Activated CD4-positive, alpha-beta T cell treated with anti-CD3 and anti-CD28 coated beads, Interleukin-2, Interleukin-4, amounts not matched to agents 100 ng/mL and 50 ng/mL, durations not matched to agents 16 hours and 8 hours (primary cell): Measurements from ENCODE around the gene ATG7.
"Not testable (repeated sequence)": the region's sequence is repeated elsewhere in the genome, so short reads cannot be mapped to it uniquely, and the experiment has no call there.

Experiments
- DNase-seq: peaks from one replicate; pipeline ENCODE4 v3.0.0-alpha.2; 2020; ENCODE audit warnings: low spot score

The ATG7 gene

DNA sequence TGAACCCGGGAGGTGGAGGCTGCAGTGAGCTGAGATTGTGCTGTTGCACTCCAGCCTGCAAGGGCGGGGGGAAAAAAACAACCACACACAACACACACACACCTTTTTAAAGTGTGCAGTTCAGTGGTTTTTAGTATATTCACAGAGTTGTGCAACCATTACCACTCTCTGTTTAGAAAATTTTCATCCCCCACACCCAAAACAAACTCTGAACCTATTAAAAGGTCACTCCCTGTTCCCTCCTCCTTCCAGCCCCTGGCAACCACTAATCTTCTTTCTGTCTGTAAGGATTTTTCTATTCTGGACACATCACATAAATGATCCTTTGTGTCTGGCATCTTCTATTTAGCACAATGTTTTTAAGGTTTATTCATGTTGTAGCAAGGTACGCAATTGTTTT, 159.1 kb downstream of the ATG7 start:
- DNase-seq = no peak

DNA sequence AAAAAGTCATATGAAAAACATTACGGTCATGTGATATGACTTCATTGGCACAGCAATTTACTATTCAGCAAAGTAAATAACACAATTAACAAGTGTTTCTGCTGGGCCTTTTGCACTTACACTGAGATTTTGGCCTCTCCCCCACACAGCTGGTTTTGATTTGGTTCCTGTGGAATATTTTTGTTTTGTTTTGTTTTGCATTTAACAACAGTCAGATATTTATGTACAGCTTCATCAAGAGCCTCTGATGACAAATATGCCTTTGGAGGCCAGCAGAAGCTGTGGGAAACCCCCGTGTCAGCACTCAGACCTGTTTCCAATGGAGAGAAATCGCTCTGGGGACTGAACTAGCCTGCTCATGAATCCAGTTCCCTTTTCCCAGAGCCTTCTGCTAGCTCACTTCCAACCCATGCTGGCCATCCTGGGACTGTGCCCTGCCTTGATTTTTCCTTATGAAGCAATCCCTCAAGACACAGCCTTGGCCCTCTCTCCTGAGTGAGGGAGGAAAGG, 161.9 kb downstream of the ATG7 start:
- no peak for DNase-seq

DNA sequence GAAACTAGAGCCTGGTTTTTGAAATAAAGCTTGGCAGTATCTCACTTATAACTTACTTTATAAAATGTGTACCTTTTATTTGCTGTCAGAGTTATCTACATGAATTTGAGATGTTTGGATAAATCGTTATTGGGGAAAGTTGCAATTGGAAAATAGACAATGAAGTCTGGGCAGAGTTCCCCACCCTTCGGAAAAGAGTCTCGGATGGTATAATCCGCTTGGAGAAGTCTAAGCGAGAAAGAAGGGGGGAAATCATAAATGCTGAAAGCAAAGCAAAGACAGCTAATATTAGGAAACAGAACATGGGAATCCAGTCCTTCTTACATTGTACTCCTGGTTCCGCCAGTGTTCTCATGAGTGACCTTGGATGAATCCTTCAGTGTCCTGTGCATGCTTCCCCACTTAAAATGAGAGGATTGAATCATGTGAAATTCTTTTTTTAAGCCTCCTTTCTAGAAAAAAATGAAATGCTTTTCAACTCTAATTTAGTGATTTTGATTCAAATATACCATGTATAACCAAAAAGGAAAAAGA, 162.4 kb downstream of the ATG7 start:
- DNase-seq = no peak

DNA sequence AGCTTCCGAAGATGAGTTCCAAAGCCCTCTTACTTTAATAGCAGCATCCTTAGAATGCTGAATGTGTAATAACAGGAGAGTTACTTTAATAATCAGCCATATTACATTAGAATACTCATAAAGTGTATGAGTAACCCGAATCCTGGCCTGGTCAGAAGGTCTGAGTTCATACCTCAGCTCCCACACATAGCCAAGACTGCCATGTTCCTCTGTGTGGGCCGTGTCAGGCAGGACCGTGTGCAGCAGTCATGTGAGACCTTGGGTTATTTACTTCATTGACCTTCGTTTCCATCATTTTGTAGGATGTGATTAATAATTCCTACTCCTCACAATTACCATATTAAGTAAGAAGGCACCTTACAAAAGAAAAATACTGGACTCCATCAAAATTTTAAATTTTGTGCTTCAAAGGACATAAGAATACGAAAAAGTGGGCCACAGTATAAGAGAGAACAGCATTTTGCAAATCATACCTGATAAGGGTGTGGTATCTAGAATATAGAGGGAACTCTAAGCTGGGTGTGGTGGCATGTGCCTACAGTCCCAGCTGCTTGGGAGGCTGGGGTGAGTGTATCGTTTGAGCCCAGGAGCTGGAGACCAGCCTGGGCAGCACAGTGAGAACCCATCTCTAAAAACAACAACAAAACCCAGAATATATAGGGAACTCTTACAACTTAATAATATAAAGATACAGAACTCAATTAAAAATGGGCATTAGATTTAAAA, 163.4 kb downstream of the ATG7 start:
- DNase-seq = no peak

DNA sequence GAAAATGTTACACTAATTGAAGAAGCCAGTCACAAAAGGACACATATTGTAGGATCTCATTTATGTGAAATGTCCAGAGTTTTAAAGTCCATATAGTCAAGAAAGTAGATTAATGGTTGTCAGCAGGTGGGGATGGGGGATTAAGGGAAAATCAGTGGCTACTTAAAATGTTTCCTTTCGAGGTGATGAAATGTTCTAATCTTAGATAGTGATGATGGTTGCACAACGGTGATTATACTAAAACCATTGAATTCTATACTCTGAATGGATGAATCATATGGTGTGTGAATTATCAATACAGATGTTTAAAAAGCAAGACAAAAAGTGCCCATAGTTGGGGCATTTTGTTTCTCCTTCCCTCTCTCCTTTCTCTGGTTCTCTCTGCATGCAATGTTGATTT, 164.6 kb downstream of the ATG7 start:
- DNase-seq = no peak

DNA sequence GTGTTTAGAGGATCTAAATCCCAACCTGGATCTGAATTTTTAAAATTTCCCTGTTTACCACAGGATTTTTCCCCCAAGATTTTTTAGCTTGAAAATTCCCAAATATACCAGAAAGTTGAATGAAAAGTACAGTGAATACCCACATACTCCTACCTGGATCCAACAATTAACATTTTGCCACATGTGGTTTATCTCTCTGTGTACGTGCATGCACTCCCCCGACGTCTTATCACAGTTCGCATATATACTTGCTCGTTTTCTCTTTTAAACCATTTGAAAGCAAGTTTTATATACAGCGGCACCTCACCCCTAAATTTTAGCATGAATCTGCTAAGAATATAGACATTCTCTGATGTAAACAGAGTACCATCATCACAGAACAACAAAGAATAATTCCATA, 165.3 kb downstream of the ATG7 start:
- no peak for DNase-seq

DNA sequence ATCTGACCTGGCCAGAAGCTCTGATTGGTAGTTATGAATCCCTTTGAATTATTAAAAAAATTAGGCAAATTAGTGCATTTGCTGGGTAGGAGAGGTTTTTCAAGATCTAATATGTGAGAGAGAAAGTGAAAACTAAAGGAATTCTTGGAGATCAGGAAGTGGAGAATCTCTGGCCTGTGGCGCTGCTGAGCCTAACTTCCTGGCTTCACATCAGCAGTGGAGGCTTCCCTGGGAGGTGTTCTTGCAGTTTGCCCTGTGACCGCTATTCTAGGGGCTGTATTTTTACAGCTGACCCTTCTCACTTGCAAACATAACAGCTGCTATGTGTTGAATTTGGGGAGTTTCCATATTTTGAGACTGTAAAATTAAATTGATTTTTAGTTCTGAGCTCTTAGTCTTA, 166.4 kb downstream of the ATG7 start:
- DNase-seq = no peak

DNA sequence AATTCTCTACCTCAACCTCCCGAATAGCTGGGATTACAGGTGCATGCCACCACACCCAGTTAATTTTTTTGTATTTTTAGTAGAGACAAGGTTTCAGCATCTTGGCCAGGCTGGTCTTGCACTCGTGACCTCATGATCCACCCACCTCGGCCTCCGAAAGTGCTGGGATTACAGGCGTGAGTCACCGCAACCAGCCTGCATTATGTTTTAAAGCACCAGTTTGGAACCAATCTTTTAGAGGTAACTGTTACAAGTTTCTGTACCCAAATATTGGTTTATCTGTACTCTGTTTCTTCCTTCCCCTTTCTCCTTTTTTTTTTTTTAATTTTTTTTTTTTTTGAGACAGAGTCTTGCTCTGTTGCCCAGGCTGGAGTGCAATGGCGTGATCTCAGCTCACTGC, 169.1 kb downstream of the ATG7 start:
- not testable (repeated sequence) for DNase-seq

DNA sequence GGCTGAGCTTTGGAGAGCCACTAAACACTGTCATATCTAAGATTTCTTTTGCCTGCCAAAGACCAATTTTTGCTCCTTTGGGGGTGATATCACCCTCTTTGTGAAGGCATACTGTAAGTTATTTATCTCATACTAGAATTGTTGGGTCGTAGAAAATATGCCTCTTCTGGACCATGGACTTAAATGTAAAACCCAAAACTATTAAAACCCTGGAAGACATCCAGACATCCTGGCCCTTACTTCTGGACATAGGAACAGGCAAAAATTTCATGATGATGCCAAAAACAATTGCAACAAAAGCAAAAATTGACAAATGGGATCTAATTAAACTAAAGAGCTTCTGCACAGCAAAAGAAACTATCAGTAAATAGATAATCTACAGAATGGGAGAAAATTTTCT, 172.2 kb downstream of the ATG7 start:
- DNase-seq = no peak

DNA sequence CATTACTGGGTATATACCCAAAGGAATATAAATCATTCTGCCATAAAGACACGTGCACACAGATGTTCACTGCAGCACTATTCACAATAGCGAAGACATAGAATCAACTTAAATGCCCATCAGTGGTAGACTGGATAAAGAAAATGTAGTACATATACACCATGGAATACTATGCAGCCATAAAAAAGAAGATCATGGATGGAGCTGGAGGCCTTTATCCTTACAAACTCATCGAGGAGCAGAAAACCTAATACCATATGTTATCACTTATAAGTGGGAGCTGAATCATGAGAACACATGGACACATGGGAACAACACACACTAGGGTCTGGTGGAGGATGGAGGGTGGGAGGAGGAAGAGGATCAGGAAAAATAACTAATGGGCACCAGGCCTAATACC, 173.0 kb downstream of the ATG7 start:
- DNase-seq = not testable (repeated sequence)

DNA sequence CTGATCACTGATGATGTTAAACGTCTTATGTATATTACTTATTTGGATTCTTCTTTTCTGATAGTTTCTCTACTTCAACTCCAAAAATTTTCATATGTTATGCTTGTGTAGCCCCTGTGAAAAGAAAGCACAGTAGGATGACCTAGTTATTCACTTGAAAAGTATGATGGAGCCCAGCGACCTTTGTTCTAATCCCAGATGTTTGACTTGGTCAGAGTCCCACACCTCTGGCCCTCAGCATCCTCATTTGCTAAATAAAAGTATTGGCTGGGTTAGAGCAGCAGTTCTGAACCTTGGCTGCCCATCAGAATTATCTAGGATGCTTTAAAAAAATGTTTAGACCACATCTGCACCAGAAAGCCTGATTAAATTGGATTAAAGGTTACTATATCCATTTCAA, 173.7 kb downstream of the ATG7 start:
- DNase-seq = no peak

DNA sequence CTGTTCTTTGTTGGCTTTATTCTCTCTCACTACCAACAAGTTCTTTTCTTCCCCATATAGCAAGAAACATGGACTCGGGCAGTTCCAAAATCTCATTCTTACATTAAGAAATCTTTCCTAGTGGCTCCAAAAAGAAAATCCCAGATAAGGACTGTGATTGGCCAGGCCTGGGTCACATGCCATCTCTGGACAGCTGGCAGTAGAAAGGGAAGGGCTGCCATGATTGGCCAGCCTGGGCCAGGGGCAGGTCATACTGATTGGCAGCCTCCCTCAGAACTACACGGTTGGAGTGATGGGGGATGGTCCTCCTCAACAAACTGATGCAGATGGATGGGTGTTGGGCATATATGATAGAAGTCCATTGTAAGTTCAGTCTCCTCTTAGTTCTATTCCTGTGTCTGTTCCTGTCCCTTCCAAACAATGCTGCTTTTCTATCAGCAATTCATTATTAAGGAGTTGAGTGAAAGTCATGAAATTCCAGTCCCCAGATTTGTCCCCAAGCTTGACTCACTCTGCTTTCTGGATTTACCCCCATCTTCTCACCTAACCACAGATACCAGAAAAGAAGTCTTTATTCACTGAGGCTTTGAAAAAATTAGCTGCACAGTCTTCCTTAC, 175.5 kb downstream of the ATG7 start:
- no peak for DNase-seq

DNA sequence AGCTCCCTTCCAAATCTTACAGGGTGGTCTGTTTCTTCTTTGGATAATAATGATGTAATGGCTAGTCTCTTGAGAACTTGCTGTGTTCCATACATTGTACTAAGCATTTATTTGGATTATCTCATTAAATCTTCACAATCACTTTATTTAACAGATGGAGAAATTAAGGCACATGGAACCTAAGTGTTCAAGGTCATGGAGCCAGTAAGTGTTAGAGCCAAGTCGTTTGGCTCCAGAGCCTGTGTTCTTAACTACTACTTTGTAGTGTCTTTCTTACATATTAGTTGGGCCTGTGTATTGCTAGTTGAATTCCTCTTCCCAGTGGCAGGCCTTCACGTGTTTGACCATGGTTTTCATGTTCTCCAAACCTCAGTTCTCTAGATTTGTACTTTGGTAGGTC, 177.8 kb downstream of the ATG7 start:
- DNase-seq = no peak

DNA sequence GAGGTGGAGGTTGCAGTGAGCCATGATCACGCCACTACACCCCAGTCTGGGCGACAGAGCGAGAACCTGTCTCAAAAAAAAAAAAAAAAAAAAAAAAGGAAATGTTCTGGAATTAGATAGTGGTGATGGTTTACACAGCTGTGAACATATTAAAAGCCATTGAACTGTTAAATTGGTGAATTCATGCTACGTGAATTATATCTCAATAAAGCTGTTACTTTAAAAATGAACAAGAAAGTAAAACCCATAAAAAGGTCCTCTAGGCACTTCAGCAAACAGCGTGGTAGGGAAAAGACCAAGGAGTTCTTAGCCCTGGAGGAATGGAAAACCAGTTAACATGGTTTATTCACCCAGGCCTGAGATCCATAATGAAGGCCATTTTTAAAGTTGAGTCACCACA, 180.1 kb downstream of the ATG7 start:
- DNase-seq = no peak

DNA sequence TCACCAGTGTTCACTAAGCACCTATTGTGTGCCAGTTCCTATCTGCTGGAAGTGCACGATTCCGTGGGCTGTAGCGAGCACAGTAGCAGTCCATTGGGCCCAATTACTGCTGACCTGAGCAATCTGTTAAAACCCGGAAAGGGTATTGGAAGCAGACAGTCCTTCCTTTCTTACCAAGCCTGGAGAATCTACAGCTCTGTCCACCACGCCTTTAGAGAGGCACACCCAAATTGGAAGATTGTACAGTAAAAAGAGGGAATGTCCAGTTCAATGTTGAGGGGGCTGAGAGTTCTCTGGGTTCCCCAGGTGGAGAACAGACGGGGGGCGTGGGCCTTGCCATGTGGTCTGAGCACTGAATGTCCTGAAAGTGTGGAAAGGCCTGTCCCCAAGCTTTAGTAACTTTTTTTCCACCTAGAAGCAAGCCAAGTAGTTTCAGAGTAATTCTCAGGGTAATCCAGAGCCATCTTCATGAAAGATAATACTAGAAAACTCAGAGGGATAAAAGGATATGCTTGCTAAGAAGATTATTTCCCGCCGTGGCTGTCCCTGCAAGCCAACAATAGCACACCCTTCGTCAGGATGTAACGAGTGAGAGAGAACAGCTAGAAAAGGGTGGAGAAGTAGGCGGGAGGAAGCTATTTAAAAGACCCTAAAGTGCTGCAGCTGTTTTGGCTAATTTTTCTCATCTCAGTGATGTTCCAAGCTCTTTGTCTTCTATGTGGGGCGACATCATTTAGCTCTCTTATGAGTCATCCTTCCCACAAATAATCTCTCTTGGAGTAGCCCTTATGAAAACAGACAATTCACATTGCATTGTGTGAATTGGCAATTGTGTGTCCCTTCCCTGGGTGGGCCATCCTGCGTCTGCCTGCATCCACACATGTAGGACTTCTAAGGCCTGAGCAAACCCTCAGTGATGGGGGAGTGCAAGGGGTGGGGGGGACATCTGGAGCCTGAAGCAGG, 181.0 kb downstream of the ATG7 start:
- no peak for DNase-seq

DNA sequence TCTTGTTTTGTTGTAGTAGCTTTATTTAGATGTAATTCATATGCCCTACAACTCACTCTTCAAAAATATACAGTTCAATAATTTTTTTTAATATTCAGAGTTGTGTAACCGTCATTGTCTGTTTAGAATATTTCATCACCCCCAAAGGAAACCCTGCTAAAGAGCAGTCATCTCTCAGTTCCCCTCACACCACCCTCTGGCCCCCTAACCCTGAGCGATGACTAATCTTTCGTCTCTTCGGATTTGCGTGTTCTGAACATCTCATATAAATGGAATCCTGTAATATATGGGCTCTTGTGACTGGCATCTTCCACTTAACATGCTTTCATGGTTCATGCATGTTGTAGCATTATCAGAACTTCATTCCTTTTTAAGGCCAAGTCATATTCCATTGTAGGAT, 183.8 kb downstream of the ATG7 start:
- DNase-seq = no peak

DNA sequence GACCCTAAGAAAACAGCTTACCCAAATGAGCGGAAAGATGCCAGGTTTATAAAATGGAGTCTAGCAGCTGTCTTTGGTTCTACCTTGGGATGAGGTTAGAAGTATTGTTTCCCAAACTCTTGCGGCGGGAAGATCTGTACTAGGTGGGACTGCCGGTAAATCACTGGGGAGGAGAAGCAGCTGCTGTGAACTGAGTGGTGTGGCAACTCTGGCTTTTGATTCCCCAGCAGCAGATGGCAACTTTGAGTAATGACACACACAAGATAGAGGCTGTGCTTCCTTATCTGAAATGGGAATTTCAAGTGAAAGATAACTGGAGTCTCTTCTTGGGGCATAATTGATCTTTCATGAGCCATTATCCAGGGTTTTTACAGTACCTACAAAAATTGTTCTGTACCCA, 184.9 kb downstream of the ATG7 start:
- no peak for DNase-seq

DNA sequence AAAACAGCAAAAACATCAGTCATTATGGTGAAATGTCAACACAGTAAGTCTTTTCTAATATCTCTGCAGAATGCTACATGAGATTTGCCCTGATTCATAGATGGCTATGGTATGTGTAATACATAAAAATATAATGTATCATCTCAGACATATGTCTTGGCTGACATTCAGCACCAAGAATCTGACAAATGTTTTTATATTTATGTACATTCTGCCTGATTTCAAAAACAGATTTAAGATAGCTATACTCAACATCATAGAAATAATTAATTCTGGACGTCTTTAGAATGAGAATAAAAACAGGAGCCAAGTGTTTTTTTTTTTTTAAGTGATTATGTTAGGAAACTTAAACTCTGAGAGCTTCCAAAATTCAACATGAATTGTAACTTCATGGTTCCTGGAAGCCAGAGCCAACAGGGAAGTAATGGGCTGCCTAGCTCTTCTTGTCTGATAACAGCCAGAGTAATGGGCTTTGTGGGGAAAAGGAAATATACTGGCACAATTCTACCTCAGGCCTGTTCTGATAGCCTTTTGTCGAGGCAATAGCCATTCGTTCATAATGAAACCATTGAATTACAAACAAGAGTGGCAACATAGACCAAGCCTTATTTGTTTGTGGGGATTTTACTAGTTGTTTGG, 187.1 kb downstream of the ATG7 start:
- DNase-seq = no peak

DNA sequence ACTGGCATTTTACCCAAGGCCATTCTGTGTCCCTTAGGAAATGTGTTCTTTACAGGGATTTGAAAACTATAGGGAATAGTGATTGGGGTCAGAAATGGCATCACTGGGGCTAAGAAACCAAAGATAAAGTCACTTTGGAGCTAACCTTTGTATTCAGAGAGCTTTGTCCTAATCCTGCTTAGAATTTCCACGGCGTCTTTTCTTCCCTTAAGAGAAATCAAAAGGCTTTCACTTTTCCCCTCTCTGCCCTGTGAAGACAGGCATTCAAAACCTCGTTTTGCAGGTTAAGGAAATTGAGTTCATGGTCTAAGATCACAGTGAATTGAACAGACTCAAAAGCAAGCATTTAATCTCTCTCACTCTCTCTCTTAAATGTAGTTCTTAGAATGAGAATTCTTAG, 189.0 kb downstream of the ATG7 start:
- DNase-seq = no peak

DNA sequence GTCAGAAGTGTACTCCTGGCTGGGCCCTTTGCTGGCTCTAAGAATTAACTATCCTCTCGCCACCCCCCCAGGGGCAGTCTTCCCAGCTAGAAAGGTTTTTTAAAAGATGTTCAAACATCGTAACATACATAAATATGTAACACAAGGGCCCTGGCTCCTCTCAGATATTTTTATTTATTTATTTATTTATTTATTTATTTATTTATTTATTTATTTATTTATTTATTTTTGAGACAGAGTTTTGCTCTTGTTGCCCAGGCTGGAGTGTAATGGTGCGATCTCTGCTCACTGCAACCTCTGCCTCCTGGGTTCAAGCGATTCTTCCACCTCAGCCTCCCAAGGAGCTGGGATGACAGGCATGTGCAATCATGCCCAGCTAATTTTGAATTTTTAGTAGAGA, 190.5 kb downstream of the ATG7 start:
- not testable (repeated sequence) for DNase-seq

DNA sequence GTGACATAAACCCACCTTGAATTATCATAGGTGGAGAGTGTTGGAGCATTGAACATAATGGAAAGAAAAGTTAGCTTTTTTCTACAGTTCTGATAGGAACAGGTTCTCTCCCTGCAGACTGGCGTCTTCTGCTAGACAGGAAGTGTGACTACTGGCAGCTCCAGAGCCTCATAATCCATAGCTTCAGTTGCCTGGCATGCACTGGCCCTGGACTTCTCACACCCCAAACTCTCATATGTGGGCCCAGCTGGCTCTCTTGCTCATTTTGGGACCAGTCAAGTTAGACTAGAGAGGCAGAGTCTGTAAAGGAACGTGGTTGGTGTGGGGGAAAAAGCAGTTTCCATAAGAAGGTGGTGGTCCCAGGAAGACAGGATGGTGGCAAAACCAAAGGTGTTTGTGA, 191.4 kb downstream of the ATG7 start:
- DNase-seq = no peak

DNA sequence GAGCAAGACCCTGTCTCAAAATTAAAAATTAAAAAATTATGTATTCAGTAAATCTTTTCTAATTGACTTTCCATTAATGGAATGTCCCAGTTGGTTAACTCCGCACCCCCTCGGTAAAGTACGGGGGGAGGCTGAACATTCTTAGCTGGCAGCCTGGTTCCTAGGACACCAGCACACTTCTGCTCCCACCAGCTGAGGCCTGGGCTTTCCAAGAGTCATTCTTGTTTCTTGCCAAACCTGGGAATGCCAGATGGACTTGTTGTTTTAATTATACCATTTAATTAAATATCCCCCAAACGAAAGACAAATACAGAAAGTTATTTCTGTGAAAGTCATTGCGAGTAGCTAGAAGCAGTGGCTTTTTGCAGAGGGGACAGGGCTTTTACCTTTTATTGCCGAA, 192.2 kb downstream of the ATG7 start:
- no peak for DNase-seq
